RPMI7951 (cell line): ENCODE data around the gene CCDC137. TPM values are rescaled to one million over a fixed set of nuclear protein-coding genes. Genes with fewer than 3 reads are reported as not detected.

Experiments used
- DNase-seq: peaks from one replicate; pipeline ENCODE4 v3.0.0-alpha.2; 2012; ENCODE audit warnings: low read depth
- total RNA-seq: library from RNA; depleted of rRNA; stranded (reverse); fragments of >200 nt; shearing (Covaris generic); gene quantifications from 2 replicates; pipeline ENCODE4 v1.2.3, GENCODE V29; 2014

Gene CCDC137
- total RNA-seq, 1 experiment from 2014 or later: 7.7 TPM

DNA sequence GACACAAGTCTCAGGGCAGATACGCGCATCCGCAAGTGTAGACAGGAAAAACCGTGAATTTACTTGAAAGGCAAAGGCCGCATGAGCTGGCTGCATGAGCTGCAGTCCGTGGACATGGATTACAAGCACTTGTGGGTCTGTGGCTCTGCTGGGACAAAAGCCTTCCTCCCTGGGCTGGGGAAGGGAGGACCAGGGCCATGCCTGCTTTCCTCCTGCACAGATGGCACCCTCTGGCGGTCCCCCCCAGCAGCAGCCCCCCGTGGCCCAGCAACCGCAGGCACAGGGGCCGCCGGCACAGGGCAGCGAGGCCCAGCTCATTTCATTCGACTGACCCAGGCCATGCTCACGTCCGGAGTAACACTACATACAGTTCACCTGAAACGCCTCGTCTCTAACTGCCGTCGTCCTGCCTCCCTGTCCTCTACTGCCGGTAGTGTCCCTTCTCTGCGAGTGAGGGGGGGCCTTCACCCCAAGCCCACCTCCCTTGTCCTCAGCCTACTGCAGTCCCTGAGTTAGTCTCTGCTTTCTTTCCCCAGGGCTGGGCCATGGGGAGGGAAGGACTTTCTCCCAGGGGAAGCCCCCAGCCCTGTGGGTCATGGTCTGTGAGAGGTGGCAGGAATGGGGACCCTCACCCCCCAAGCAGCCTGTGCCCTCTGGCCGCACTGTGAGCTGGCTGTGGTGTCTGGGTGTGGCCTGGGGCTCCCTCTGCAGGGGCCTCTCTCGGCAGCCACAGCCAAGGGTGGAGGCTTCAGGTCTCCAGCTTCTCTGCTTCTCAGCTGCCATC is 34.9 kb downstream of the CCDC137 start:
- peak; percentile 17 for DNase-seq

DNA sequence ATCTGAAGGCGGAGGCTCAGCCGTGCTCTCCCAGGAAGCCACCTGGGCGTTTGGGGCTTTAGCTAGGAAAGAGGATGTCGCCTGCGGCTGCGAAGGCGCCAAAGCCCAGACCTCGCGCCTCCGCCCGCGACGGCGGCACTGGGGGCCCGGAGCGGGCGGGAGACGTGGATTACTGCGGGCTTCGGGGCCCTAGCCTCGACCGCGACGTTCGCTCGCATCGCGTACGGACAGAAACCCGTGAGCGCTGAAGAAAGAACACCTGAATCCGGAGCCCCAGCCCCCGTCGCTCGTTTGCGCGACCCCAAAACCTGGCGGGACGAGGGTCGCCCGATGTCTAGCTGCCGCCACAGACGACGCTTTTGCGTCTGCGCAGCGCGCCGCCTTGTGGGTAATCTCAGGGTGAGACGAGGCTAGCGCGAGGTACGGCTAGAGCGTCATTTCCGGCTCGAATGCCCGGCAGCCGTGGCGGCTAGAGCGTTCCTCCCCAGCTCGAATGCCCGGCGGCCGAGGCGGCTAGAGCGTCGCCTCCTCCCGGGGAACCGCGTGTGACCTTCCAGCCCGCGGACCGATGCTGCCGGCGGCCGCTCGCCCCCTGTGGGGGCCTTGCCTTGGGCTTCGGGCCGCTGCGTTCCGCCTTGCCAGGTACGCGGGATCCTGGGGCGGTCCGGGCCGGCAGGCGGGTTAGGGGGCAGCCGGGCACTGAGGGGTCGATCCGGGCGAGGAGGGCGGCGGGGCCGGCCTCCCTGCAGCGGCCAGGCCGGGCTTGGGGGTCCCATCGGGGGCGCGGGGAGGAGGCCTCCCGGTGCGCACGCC is 36.6 kb downstream of the CCDC137 start, which contains the start of gene MRPL12:
Gene MRPL12, plus strand, starts transcription at position 434 of the 813 bp plus-strand sequence. Its CDS starts 135 bp downstream, at position 569.
- peak; percentile 89 for DNase-seq

DNA sequence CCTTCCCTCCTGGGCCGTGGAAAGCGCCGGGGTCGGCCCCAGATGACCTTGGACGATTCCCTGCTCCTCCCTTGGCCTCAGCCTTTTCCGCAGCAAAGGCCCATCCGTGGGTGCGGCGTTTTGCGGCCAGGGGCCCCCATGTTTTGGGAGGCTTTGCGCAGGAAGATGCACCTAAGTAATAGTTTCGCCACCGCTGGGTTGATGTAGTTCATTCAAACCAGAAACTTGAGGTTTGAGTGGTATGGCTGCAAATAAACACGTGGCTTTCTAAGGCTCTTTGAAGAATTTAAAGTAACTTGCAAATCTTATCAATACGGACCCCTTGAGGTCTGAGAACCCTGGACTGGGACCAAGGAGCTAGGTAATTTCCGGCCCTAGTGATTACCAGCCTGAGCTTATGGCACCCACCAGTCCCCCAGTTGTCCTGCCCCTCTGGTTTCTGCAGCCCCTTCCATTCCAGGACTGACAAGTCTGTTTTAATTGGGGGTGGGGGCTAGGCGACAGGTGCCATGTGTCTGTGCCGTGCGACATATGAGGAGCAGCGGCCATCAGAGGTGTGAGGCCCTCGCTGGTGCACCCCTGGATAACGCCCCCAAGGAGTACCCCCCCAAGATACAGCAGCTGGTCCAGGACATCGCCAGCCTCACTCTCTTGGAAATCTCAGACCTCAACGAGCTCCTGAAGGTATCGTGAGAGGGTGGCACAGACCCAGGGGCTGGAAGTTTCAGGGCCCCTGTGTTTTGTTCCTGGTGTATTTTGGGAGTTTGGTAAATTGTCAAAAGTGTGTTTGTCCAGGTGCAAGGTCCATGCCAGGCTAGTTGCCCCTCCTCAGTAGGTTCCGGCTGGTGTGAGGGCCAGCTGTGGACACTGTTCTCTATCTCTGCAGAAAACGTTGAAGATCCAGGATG is 37.5 kb downstream of the CCDC137 start:
- DNase-seq: no peak

DNA sequence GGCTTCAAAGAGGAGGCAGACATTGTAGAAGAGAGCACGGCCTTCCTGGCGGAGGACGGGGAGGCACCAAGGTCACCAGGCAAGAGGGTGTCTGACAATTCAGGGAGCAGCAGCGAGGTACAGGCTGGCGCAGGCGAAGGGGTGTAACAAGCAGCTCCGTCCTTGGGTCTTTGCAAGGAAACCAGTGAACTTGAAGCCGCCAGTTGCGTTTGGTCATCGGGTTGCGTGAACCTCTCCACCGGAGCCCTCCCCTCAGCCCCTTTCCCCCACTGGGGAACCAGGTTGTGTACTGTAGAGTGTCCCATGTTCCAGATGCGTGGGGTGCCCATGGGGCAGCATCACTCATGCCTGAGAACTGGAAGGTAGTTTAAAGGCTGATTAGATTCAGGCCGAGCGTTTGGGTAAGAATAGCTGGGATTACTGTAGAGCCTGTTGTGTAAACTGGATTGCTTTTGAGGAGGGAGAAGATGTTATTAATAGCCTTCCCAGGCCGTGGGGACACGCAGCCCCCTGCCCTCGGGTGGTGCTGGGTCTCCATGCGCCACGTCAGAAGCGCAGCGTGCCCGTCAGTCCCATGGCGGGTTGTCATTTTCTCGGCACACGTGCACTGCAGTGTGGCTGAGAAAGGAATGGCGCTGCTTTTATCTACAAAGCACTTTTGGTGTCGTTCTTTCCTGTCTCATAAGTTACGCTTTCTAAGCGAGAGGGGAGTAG is 39.1 kb downstream of the CCDC137 start:
- DNase-seq: no peak

DNA sequence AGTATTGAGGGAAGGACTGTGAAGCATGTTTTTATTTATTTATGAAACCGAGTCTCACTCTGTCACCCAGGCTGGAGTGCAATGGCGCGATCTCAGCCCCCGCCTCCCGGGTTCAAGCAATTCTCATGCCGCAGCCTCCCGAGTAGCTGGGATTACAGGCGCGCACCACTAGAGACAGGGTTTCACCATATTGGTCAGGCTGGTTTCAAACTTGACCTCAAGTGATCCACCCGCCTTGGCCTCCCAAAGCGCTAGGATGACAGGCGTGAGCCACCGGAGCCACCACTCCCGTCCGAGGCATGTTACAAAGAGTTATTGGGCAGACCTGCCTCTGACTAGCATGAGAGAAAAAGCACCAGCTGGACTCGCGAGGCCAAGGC is 39.7 kb downstream of the CCDC137 start:
- no peak for DNase-seq

DNA sequence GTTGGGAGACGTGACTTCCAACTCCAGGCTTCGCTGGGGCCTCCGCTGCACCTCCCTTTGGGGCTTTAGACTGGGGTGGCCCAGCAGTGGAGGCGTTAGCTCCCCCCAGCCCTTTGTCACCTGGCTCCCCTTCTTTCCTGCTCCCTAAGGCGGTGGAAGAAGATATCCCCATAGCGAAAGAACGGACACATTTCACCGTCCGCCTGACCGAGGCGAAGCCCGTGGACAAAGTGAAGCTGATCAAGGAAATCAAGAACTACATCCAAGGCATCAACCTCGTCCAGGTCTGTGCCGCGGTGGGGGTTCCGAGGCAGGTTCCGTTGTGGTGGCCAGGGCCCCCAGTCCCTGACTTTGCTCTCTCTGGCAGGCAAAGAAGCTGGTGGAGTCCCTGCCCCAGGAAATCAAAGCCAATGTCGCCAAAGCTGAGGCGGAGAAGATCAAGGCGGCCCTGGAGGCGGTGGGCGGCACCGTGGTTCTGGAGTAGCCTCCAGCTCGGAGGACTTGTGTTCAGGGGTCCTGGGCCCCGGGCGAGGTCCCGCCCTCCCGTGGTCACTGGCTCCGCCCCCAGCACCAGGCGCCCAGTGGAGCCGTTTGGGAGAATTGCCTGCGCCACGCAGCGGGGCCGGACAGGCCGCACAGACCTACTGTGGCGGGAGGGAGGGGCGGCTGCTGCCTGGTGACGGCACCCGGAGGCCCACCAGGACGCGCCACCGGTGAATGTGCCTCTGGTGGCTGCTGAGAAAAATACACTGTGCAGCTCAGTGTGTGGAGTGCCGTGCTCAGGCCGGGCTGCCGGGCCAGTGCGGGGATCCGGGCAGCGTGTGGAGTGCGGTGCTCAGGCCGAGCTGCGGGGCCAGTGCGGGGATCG is 40.5 kb downstream of the CCDC137 start:
- no peak for DNase-seq

DNA sequence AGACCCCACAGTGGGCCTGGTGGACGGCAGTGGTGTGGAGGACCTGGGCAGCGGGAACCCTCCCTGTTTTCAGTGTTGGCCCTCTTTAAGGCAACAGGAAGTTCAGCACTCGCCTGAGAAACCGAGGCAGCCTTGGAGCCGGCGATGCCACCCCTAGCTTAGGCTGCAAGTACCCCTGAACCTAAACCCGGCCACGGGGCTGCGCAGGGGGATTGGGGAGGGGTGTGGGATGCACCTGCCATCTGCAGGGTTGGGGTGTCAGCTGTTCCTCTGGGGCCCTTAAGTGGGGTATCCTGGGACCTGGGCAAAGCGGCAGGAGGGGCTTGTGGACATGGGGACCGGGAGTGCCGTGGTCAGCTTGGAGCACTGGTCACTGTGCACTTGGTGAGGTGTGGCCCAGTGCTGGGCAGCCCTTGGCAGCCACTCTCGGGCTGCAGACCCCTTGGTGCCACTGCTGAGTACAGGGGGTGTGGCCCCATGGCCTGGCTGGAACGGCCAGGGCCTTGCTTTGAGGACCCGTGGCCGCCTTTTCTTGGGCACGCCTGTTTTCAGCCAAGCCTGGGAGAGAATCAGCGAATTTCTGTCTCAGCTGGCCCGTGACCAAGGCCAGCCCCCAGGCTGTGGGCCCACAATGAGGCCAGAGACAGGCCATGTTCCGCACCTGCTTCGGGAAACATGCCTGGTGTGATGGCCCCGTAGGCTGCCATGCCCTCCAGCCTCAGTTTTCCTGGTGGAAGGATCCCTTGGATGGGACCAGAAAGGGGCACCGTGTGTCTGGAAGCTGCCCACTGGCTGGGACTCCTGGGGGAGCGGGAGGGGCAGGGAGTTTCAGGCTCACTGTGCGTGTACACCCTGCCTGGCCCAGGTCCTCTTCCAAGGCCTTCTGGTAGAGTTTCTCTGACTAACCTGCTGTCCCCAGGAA is 41.4 kb downstream of the CCDC137 start:
- DNase-seq: no peak

DNA sequence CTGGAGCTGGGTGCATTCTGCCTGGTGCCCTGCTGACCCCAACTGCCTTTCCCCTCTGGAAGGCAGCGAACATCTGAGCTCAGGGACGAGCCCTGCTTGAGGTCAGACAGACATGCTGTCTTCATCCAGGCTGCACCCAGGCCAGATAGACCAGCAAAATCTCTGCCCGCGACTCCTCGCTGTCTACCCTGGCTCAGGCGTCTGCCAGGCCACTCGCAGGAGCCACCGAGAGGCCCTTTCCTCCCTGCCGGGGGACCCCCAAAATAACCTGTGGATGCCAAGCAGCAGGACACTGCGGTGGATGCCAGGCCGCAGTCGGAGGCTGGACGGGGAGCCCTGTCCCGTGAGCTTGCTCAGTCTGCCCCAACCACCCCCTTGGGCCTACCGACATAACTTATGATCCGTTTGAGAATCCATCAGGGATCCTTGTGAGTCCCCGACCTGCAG is 42.2 kb downstream of the CCDC137 start:
- no peak for DNase-seq

DNA sequence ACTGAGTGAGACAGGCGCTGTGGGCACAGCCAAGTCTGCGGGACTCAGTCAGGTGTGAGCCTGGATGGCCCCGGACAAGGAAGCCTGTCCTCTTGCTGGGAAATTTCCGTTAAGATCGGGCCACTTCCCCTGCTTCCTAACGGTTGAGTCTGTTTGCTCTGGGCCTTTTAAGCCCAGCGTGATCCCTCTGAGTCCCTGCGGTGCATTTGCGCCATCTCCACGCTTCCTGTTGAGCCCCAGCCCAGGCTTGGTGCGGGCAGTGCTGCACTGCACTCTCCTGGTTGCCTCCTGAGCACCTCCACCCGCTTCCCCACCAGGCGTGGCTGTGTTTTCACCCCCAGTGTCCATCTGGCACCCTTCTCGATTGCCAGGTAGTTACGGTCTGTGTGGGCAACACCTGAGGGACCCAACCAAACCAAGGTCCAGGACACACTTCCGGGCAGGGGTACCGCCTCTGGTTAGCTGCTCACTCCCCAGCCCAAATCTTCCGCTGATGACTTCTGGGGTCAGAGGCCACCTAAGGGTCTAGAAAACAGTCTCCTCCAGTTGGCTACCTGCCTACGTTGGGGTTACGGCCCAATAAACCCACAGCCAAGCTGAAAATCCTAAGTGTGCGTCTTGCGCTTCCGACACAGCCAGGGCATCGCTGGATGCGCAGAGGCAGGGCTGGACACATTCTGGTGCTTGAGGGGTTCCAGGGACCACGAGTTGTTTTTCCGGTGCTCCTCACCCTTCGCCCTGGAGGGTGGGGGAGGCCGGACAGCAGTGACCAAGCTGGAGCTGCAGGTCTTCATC is 44.2 kb downstream of the CCDC137 start:
- peak; percentile 23 for DNase-seq

DNA sequence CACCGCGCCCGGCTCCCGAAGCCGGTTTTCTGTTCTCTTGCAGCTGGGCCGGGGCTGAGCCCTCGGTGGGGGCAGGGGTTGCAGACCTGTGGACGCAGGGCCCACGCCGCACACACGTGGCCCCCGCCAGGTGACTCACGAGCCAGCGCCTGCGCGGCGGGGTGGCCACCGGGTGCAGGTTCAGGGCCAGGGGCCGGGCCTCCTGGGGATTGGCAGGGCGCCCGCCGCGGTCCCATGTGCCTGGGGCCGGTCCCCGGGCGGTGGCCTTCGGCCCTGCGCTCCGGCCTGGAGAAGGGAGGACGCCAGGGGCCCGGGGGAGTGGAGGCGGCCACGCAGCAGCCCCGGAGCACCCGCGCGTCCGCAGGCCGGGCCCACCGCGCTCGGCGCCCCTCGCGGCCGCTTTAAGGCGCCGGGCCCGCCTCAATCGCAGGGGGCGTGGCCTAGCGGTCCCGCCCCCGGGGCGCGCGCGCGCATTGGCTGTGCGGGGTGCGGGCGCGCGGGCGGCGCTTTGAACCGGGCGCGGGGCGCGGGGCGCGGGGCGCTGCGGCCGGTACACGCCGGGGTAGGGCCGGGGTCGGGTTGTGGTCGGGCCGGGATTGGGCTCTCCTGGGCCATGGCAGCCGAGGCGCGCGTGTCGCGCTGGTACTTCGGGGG is 45.4 kb downstream of the CCDC137 start, which contains the start of gene SLC25A10:
Gene SLC25A10, plus strand, starts transcription at position 471 of the 654 bp plus-strand sequence. Its CDS starts 143 bp downstream, at position 614.
- peak; percentile 67 for DNase-seq

DNA sequence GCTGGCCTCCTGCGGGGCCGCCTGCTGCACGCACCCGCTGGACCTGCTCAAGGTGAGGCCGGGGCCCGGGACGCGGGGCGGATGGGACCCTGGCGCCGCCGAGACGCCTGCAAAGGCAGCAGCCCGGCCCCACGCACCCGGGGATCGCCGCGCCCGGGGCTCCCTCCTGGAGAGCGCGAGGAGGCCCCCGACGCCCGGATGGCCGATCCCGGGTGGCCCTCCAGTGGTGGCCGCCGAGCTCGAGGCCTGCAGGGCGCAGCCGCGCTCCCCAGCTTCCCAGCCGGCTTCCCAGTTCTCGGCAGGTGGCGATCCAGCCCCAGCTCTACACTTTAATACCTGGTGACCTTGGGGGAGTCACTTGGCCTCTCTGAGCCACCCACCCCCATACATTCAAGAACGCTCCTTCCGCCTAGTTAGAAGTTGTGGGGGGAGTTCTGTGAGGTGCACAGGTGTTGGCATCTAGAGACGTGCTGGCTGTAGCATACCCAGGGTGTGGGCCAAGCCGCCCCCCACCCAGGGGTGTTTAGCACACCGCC is 46.0 kb downstream of the CCDC137 start:
- DNase-seq: peak; percentile 31

DNA sequence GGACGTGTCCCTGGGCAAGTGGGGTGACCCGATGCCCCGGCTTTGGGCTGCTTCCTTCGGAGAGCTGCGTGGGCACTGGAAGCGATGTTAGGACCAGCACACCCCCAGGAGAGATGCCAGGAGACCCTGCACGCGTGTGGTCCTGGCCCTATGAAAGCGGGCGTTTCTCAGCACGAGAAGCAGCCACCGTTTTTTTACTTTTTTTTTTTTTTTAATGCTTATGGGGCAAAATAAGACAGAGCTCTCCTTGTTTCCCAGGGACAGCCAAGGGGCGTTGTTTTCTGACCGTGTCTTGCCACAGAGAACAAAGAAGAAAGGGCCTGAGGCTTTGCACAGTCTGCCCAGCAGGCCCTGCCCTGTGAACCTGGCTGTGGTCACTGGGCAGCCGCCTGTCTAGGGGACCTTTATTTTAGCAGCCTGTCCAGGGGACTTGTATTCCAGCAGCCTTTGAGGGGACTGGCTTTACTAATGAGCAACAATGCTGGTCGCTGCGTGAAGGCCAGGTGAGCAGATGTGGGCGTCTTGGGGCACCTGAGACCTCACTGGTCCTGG is 46.5 kb downstream of the CCDC137 start:
- peak; percentile 47 for DNase-seq

DNA sequence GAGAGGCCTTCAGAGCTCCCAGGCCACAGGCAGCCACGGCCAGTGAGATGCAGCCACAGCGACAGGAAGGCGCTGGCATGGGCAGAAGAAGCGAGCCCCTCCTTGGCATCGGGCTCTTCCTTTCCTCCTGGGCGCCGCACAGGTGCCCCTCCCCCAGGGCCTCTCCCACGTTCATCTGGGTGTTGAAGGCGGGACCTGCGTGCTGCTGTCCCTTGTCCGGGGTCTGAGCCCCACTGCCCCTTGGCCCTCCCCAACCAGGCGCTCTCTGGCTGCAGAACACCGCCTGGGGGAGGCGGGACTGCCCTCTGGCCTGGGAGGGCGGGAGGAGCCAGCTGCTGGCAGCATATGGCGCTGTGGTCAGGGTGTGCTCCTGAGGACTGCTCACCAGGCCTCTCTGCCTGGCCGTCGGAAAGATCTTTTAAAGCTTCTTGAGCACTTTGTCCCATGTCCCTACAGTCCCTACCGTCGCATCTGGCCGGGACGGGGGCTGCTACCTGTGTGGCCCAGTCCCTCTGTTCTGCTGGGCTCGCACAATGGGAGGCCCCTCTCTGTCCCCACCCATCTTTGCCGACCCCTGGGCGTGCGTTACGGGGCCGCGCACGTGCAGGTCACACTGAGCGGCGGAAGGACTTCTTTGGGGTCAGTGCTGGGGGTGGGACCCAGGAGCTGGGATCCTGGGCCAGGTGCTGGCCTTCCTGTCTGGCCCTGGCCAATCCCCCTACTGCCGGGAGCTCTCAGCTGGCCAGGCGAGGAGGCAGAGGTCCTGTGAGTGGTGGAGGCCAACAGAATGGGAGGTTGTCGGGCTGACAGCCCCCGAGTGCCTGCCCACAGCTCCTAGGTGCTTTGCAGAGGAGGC is 47.2 kb downstream of the CCDC137 start:
- peak; percentile 48 for DNase-seq

DNA sequence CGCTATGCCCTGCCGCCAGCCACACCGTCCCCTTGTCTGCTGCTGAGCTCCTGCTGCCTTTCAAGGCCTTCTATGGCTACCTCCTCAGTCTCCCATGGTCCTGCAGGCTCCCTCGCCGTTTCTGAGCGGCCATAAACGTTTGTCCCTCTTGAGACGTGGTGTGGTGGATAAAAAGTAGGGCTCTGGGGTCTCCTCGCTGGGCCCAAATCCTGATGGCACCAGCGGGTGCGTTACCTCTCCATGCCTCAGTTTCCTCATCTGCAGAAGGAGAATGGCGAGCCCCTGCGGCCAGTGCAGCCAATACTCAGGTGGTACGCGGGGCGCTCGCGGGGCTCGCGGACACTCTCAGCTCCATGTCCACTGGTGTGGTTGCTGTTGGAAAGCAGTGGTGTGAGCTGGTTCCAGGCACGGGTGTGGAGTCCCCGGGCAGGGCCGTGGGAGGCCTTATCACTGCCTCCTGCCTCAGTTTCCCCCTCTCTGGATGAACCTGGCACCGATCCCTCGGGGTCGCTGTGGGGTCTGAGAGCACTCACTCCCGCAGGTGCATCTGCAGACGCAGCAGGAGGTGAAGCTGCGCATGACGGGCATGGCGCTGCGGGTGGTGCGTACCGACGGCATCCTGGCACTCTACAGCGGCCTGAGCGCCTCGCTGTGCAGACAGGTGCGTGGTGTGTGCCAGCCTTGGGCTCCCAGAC is 48.0 kb downstream of the CCDC137 start:
- no peak for DNase-seq
